22Rv1 (cell line): Measurements from ENCODE around the gene PPP1R13B.

Experiments used
- CTCF ChIP-seq: fragments of 450-650 bp; IDR thresholded peaks from 2 replicates; pipeline ENCODE4 v1.5.1; 2017; ENCODE audit warnings: mild to moderate bottlenecking
- ZFX ChIP-seq: fragments of 450-650 bp; IDR thresholded peaks from 2 replicates; pipeline ENCODE4 v1.6.1; 2017; ENCODE audit warnings: antibody characterized with exemption, borderline replicate concordance

GRCh38 chr14:103820382-103820781 lies 27.0 kb downstream of the PPP1R13B start:
- no peak for TF ChIP-seq CTCF
- no peak for TF ChIP-seq ZFX
